CD8-positive, alpha-beta memory T cell (primary cell): ENCODE results near the gene AFG3L2. TPM values are rescaled to one million over a fixed set of nuclear protein-coding genes. Genes with fewer than 3 reads are reported as not detected.
A peak's percentile ranks its signal among the peaks of the same experiment; 100 is the strongest.

Experiments used
- CTCF ChIA-PET: fragments of 350-600 bp; sonication (Branson Sonifier 250); formaldehyde crosslinking; loops from one replicate; lab custom pipeline; 2021; ENCODE audit warnings: antibody characterized with exemption; lab: Charles Lee
- POLR2A ChIA-PET: fragments of 350-600 bp; sonication (Branson Sonifier 250); formaldehyde crosslinking; loops from one replicate; lab custom pipeline; 2021; ENCODE audit warnings: antibody characterized with exemption; lab: Charles Lee
- DNase-seq, 5 donors: peaks; one replicate each; pipeline versions ENCODE4 v3.0.0 to v3.0.0-alpha.2; 2020 to 2022; ENCODE audit warnings: mixed read lengths in 1 of 5
- H3K27ac ChIP-seq: one replicate; pipeline ENCODE4 v1.7.0; 2013; ENCODE audit warnings: low read depth, mild to moderate bottlenecking, low read length, moderate library complexity
- H3K27me3 ChIP-seq: 2 replicates; pipeline ENCODE4 v1.7.0; 2013; ENCODE audit warnings: low read length, mild to moderate bottlenecking; ENCODE audit not compliant: insufficient read depth, poor library complexity, severe bottlenecking
- H3K36me3 ChIP-seq: 2 replicates; pipeline ENCODE4 v1.7.0; 2013; ENCODE audit warnings: mild to moderate bottlenecking, low read length, moderate library complexity; ENCODE audit not compliant: insufficient read depth
- H3K4me1 ChIP-seq: 2 replicates; pipeline ENCODE4 v1.7.0; 2013; ENCODE audit warnings: mild to moderate bottlenecking, low read length, moderate library complexity; ENCODE audit not compliant: insufficient read depth
- H3K4me3 ChIP-seq: 2 replicates; pipeline ENCODE4 v1.7.0; 2013; ENCODE audit warnings: mild to moderate bottlenecking, low read length
- H3K9me3 ChIP-seq: 2 replicates; pipeline ENCODE4 v1.7.0; 2013; ENCODE audit warnings: mild to moderate bottlenecking, low read length
- H3K27ac Mint-ChIP-seq, 8 donors: one replicate each; pipeline ENCODE4 v1.8.0; 2020 to 2021; ENCODE audit warnings: mixed read lengths in 8 of 8, mild to moderate bottlenecking in 6 of 8, inconsistent platforms in 3 of 8, moderate library complexity in 3 of 8
- H3K27me3 Mint-ChIP-seq, 2 donors: one replicate each; pipeline ENCODE4 v1.8.0; 2020 to 2021; ENCODE audit warnings: mixed read lengths in 2 of 2, mild to moderate bottlenecking in 1 of 2, moderate library complexity in 1 of 2
- H3K36me3 Mint-ChIP-seq, 3 donors: one replicate each; pipeline ENCODE4 v1.8.0; 2020 to 2021; ENCODE audit warnings: mixed read lengths in 3 of 3, inconsistent platforms in 1 of 3, mild to moderate bottlenecking in 1 of 3
- H3K4me1 Mint-ChIP-seq, 3 donors: one replicate each; pipeline ENCODE4 v1.8.0; 2020 to 2021; ENCODE audit warnings: mixed read lengths in 3 of 3, inconsistent platforms in 1 of 3, mild to moderate bottlenecking in 1 of 3
- H3K4me3 Mint-ChIP-seq, 7 donors: one replicate each; pipeline ENCODE4 v1.8.0; 2020 to 2021; ENCODE audit warnings: mixed read lengths in 7 of 7, mild to moderate bottlenecking in 6 of 7, moderate library complexity in 4 of 7, inconsistent platforms in 2 of 7
- H3K9me3 Mint-ChIP-seq, 5 donors: one replicate each; pipeline ENCODE4 v1.8.0; 2020 to 2022; ENCODE audit warnings: mixed read lengths in 5 of 5, mild to moderate bottlenecking in 3 of 5, moderate library complexity in 2 of 5, inconsistent platforms in 1 of 5
- polyA plus RNA-seq: library from polyadenylated mRNA; unstranded; fragments of 300-500 nt; fragmentation: Illumina TruSeq; gene quantifications from one replicate; pipeline ENCODE4 v1.2.3, GENCODE V29; 2021
- total RNA-seq, 2 experiments: library from RNA; stranded (reverse); gene quantifications; one replicate each; pipeline ENCODE4 v1.2.3, GENCODE V29; 2021

The AFG3L2 gene
- total and polyA plus RNA-seq, 3 experiments from 2014 or later: 38.4 to 75.8 (median 75.6) TPM

GRCh38 chr18:12308386-12309100 lies 68.5 kb downstream of the AFG3L2 start:
- Histone ChIP-seq H3K9me3 (no peaks in the 10 kb centered on the region), H3K27me3 (peaks cover 15% of the 10 kb centered on the region), H3K36me3 (no peaks in the 10 kb centered on the region), H3K4me1 (peaks cover 5% of the 10 kb centered on the region), H3K4me3 (no peak overlapping the region), H3K27ac (peak overlapping the region; percentile 61)
- Mint-ChIP-seq H3K36me3 (peaks cover 0 to 7% (median 2%) of the 10 kb centered on the region in 3 donors), H3K27ac (no peak overlapping the region), H3K4me3 (peak overlapping the region in 4 of 7 donors; percentile 20 to 55 (median 36)), H3K4me1 (peaks cover 10 to 14% (median 12%) of the 10 kb centered on the region in 3 donors), H3K9me3 (peaks cover 7 to 22% (median 21%) of the 10 kb centered on the region in 5 donors), H3K27me3 (peaks cover 47 to 52% of the 10 kb centered on the region in 2 donors)
- CTCF ChIA-PET: no interaction called here
- POLR2A ChIA-PET: no interaction called here
- DNase-seq: no peak

GRCh38 chr18:12307701-12308385 lies 69.2 kb downstream of the AFG3L2 start, which contains the start of gene TUBB6:
TUBB6 (plus strand) TSS chr18:12308241; CDS start chr18:12308293, 52 bp downstream.
- H3K36me3 ChIP-seq: no peaks in the 10 kb centered on the region
- peaks cover 15% of the 10 kb centered on the region for H3K27me3 ChIP-seq
- Mint-ChIP-seq H3K9me3 (peaks cover 7 to 17% (median 16%) of the 10 kb centered on the region in 5 donors), H3K4me3 (peak within 1 kb of the TSS in 6 of 7 donors; percentile 55 to 92 (median 70)), H3K4me1 (peaks cover 10 to 14% (median 12%) of the 10 kb centered on the region in 3 donors), H3K27me3 (peaks cover 48 to 53% of the 10 kb centered on the region in 2 donors), H3K27ac (no peak within 1 kb of the TSS), H3K36me3 (peaks cover 0 to 7% (median 2%) of the 10 kb centered on the region in 3 donors)
- ChIA-PET CTCF (no interaction called here), POLR2A (no interaction called here)
- H3K9me3 ChIP-seq: no peaks in the 10 kb centered on the region
- DNase-seq: no peak
- H3K27ac ChIP-seq: peak within 1 kb of the TSS; percentile 61
- no peak within 1 kb of the TSS for H3K4me3 ChIP-seq
- H3K4me1 ChIP-seq: peaks cover 5% of the 10 kb centered on the region

GRCh38 chr18:12306752-12307700 lies 70.0 kb downstream of the AFG3L2 start:
- peaks cover 0 to 7% (median 2%) of the 10 kb centered on the region in 3 donors for H3K36me3 Mint-ChIP-seq
- ChIA-PET POLR2A (no interaction called here), CTCF (no interaction called here)
- no peak for DNase-seq
- H3K4me1 ChIP-seq: peaks cover 5% of the 10 kb centered on the region
- no peak overlapping the region for H3K27ac ChIP-seq
- peaks cover 6 to 13% (median 10%) of the 10 kb centered on the region in 5 donors for H3K9me3 Mint-ChIP-seq
- peaks cover 10 to 14% (median 12%) of the 10 kb centered on the region in 3 donors for H3K4me1 Mint-ChIP-seq
- no peaks in the 10 kb centered on the region for H3K9me3 ChIP-seq
- H3K36me3 ChIP-seq: no peaks in the 10 kb centered on the region
- peak overlapping the region in 6 of 7 donors; percentile 51 to 92 (median 70) for H3K4me3 Mint-ChIP-seq
- peaks cover 48 to 57% of the 10 kb centered on the region in 2 donors for H3K27me3 Mint-ChIP-seq
- H3K4me3 ChIP-seq: no peak overlapping the region
- H3K27ac Mint-ChIP-seq: peak overlapping the region in 1 of 8 donors; percentile 25
- H3K27me3 ChIP-seq: peaks cover 15% of the 10 kb centered on the region

- Histone ChIP-seq H3K27me3 (peaks cover 15% of the 10 kb centered on the region), H3K36me3 (no peaks in the 10 kb centered on the region), H3K27ac (no peak overlapping the region), H3K9me3 (no peaks in the 10 kb centered on the region), H3K4me3 (no peak overlapping the region), H3K4me1 (peaks cover 5% of the 10 kb centered on the region)
- H3K27ac Mint-ChIP-seq: no peak overlapping the region
- CTCF ChIA-PET: no interaction called here
- peaks cover 10 to 14% (median 12%) of the 10 kb centered on the region in 3 donors for H3K4me1 Mint-ChIP-seq
- POLR2A ChIA-PET: no interaction called here
- H3K9me3 Mint-ChIP-seq: peaks cover 0 to 7% (median 4%) of the 10 kb centered on the region in 5 donors
- H3K27me3 Mint-ChIP-seq: peaks cover 42 to 63% of the 10 kb centered on the region in 2 donors
- peak overlapping the region in 1 of 7 donors; percentile 35 for H3K4me3 Mint-ChIP-seq
- DNase-seq: no peak
- peaks cover 0 to 4% (median 0%) of the 10 kb centered on the region in 3 donors for H3K36me3 Mint-ChIP-seq
These were observed 70.9 kb downstream of the AFG3L2 start for GRCh38 chr18:12305930-12306629.

- H3K36me3 Mint-ChIP-seq: no peaks in the 10 kb centered on the region
- no peaks in the 10 kb centered on the region for H3K36me3 ChIP-seq
- H3K4me1 Mint-ChIP-seq: peaks cover 10 to 14% (median 12%) of the 10 kb centered on the region in 3 donors
- H3K9me3 Mint-ChIP-seq: peaks cover 0 to 4% (median 2%) of the 10 kb centered on the region in 5 donors
- H3K4me3 ChIP-seq: no peak overlapping the region
- H3K27ac ChIP-seq: no peak overlapping the region
- no peak overlapping the region for H3K27ac Mint-ChIP-seq
- H3K27me3 Mint-ChIP-seq: peaks cover 36 to 64% of the 10 kb centered on the region in 2 donors
- H3K4me1 ChIP-seq: peaks cover 5% of the 10 kb centered on the region
- no peaks in the 10 kb centered on the region for H3K9me3 ChIP-seq
- no peak for DNase-seq
- ChIA-PET CTCF (no interaction called here), POLR2A (no interaction called here)
- no peak overlapping the region for H3K4me3 Mint-ChIP-seq
- peaks cover 15% of the 10 kb centered on the region for H3K27me3 ChIP-seq
These were observed 71.8 kb downstream of the AFG3L2 start for GRCh38 chr18:12305211-12305610.

GRCh38 chr18:12304351-12305210 lies 72.4 kb downstream of the AFG3L2 start:
- Histone ChIP-seq H3K4me3 (no peak overlapping the region), H3K27ac (no peak overlapping the region), H3K9me3 (no peaks in the 10 kb centered on the region), H3K27me3 (peaks cover 15% of the 10 kb centered on the region), H3K36me3 (no peaks in the 10 kb centered on the region), H3K4me1 (peaks cover 5% of the 10 kb centered on the region)
- ChIA-PET POLR2A (no interaction called here), CTCF (no interaction called here)
- H3K27me3 Mint-ChIP-seq: peaks cover 32 to 60% of the 10 kb centered on the region in 2 donors
- H3K4me3 Mint-ChIP-seq: peak overlapping the region in 1 of 7 donors; percentile 30
- peaks cover 0 to 1% (median under 1%) of the 10 kb centered on the region in 5 donors for H3K9me3 Mint-ChIP-seq
- no peaks in the 10 kb centered on the region for H3K36me3 Mint-ChIP-seq
- DNase-seq: no peak
- peaks cover 10 to 14% (median 12%) of the 10 kb centered on the region in 3 donors for H3K4me1 Mint-ChIP-seq
- H3K27ac Mint-ChIP-seq: no peak overlapping the region
